HCT116 (cell line): ENCODE measurements around the gene C8A. TPM values are rescaled to one million over a fixed set of nuclear protein-coding genes. Genes with fewer than 3 reads are reported as not detected.

Experiments used
- ATAC-seq: fragments of 200-7000 bp; cut with Tn5 transposase; 2 replicates; pipeline ENCODE4 v1.9.1; 2020; ENCODE audit warnings: mild to moderate bottlenecking, moderate library complexity
- BruUV-seq: library from RNA; stranded (reverse); fragments of 400-500 nt; replicated peaks from 2 replicates; lab custom pipeline; 2021; lab: Mats Ljungman, UMichigan
- CTCF ChIA-PET: fragments of 300-600 bp; sonication (Branson Sonifier 250); formaldehyde crosslinking; loops from one replicate; lab custom pipeline; 2021; ENCODE audit warnings: antibody characterized with exemption; lab: Charles Lee
- POLR2A ChIA-PET: fragments of 300-600, 350-600 bp; sonication (Branson Sonifier 250); formaldehyde crosslinking; loops from one replicate; lab custom pipeline; 2021; ENCODE audit warnings: antibody characterized with exemption; lab: Charles Lee
- RAD21 ChIA-PET, 2 experiments: fragments of 300-600 bp; sonication (Branson Sonifier 250); formaldehyde crosslinking; loops; one replicate each; lab custom pipeline; 2023; ENCODE audit warnings: low total read pairs in 2 of 2; ENCODE audit not compliant: uncharacterized antibody in 2 of 2, unreplicated experiment in 2 of 2, low non-redundant PET in 1 of 2; lab: Charles Lee
- DNase-seq: peaks from one replicate; pipeline ENCODE4 v3.0.0-alpha.2; 2010; ENCODE audit warnings: low read depth, low spot score
- H2AFZ ChIP-seq: fragments of 200-600 bp; shearing (Covaris generic), sonication (generic); 2 replicates; pipeline ENCODE4 v1.6.1; 2017; ENCODE audit warnings: low read depth, mixed run types, mixed read lengths, antibody characterized with exemption, low read length; ENCODE audit not compliant: poor library complexity, severe bottlenecking
- H3K27ac ChIP-seq: 2 replicates; pipeline ENCODE4 v1.5.1; 2012; ENCODE audit warnings: low read depth, low read length
- H3K27me3 ChIP-seq: fragments of 200-600 bp; sonication (generic); 2 replicates; pipeline ENCODE4 v1.6.1; 2016; ENCODE audit warnings: mixed run types, low read length, mixed read lengths; ENCODE audit not compliant: insufficient read depth
- H3K36me3 ChIP-seq, 2 experiments: fragments of 200-500 bp in 1 of 2; fragments of 200-600 bp in 1 of 2; sonication (Bioruptor generic) in 1 of 2; sonication (generic) in 1 of 2; 2 replicates each; pipeline versions ENCODE4 v1.5.1 to v1.6.1; 2014 to 2016; ENCODE audit warnings: low read length in 2 of 2, inconsistent platforms in 1 of 2, mixed read lengths in 1 of 2, mixed run types in 1 of 2; ENCODE audit not compliant: insufficient read depth in 2 of 2, control insufficient read depth in 1 of 2
- H3K4me1 ChIP-seq, 2 experiments: fragments of 200-600 bp in 1 of 2; sonication (generic) in 1 of 2; 2 replicates each; pipeline versions ENCODE4 v1.5.1 to v1.6.1; 2012 to 2017; ENCODE audit warnings: low read length in 2 of 2, inconsistent platforms in 1 of 2, mild to moderate bottlenecking in 1 of 2, mixed read lengths in 1 of 2, mixed run types in 1 of 2, moderate library complexity in 1 of 2; ENCODE audit not compliant: insufficient read depth in 2 of 2, control insufficient read depth in 1 of 2
- H3K4me2 ChIP-seq: fragments of 200-600 bp; sonication (generic); 2 replicates; pipeline ENCODE4 v1.6.1; 2017; ENCODE audit warnings: mixed run types, low read length, mixed read lengths
- H3K4me3 ChIP-seq, 2 experiments: fragments of 200-600 bp in 1 of 2; sonication (generic) in 1 of 2; replicated peaks in 1 of 2; 2 replicates each; pipeline ENCODE4 v1.5.1; 2011 to 2016; ENCODE audit warnings: low read length in 2 of 2, control low read depth in 1 of 2, low read depth in 1 of 2, mild to moderate bottlenecking in 1 of 2, mixed read lengths in 1 of 2, mixed run types in 1 of 2
- H3K79me2 ChIP-seq: fragments of 200-600 bp; sonication (generic); 2 replicates; pipeline ENCODE4 v1.6.1; 2017; ENCODE audit warnings: mild to moderate bottlenecking, mixed run types, low read length, moderate library complexity, mixed read lengths; ENCODE audit not compliant: insufficient read depth
- H3K9ac ChIP-seq: fragments of 200-600 bp; sonication (generic); 2 replicates; pipeline ENCODE4 v1.6.1; 2016; ENCODE audit warnings: low read length, mixed read lengths
- H3K9me2 ChIP-seq: fragments of 200-600 bp; sonication (generic), shearing (Covaris generic); 2 replicates; pipeline ENCODE4 v1.6.1; 2017; ENCODE audit warnings: mixed run types, mild to moderate bottlenecking, moderate library complexity; ENCODE audit not compliant: insufficient read depth
- H3K9me3 ChIP-seq, 2 experiments: fragments of 200-500 bp in 1 of 2; fragments of 200-600 bp in 1 of 2; sonication (Bioruptor generic) in 1 of 2; sonication (generic) in 1 of 2; 2 replicates each; pipeline ENCODE4 v1.6.1; 2014 to 2017; ENCODE audit warnings: low read length in 2 of 2, mixed read lengths in 2 of 2, inconsistent platforms in 1 of 2, low read depth in 1 of 2, mild to moderate bottlenecking in 1 of 2, mixed run types in 1 of 2, moderate library complexity in 1 of 2; ENCODE audit not compliant: control insufficient read depth in 1 of 2, insufficient read depth in 1 of 2
- H4K20me1 ChIP-seq: fragments of 200-600 bp; sonication (generic), shearing (Covaris generic); 2 replicates; pipeline ENCODE4 v1.6.1; 2017; ENCODE audit warnings: mixed run types, mild to moderate bottlenecking, moderate library complexity; ENCODE audit not compliant: insufficient read depth
- CEBPB ChIP-seq: IDR thresholded peaks from 2 replicates; pipeline ENCODE4 v1.6.1; 2012; ENCODE audit warnings: low read depth
- CTCF ChIP-seq, 3 experiments: fragments of 200-600 bp in 1 of 3; sonication (generic) in 1 of 3; IDR thresholded peaks in 2 of 3; conservative IDR thresholded peaks in 1 of 3; 2 replicates each; pipeline ENCODE4 v1.5.1; 2012 to 2017; ENCODE audit warnings: low read depth in 2 of 3, low read length in 2 of 3, antibody characterized with exemption in 1 of 3, borderline replicate concordance in 1 of 3, control low read depth in 1 of 3, mild to moderate bottlenecking in 1 of 3, mixed read lengths in 1 of 3, mixed run types in 1 of 3, moderate library complexity in 1 of 3; ENCODE audit not compliant: insufficient read depth in 1 of 3
- EGR1 ChIP-seq: IDR thresholded peaks from 2 replicates; pipeline ENCODE4 v1.6.1; 2012; ENCODE audit warnings: low read depth
- ELF1 ChIP-seq: IDR thresholded peaks from 2 replicates; pipeline ENCODE4 v1.6.1; 2012; ENCODE audit warnings: low read depth, borderline replicate concordance
- EZH2 ChIP-seq: fragments of 200-600 bp; sonication (generic); IDR thresholded peaks from 2 replicates; pipeline ENCODE4 v1.6.1; 2017; ENCODE audit warnings: antibody characterized with exemption, mixed run types
- EZH2phosphoT487 ChIP-seq: fragments of 200-600 bp; IDR thresholded peaks from 2 replicates; pipeline ENCODE4 v1.6.1; 2018; ENCODE audit warnings: antibody characterized with exemption, borderline replicate concordance
- FOSL1 ChIP-seq: IDR thresholded peaks from 2 replicates; pipeline ENCODE4 v1.6.1; 2012; ENCODE audit warnings: low read depth
- MAX ChIP-seq: IDR thresholded peaks from 2 replicates; pipeline ENCODE4 v1.6.1; 2012
- POLR2A ChIP-seq: IDR thresholded peaks from 2 replicates; pipeline ENCODE4 v1.7.0; 2011; ENCODE audit warnings: borderline replicate concordance; ENCODE audit not compliant: insufficient read depth, insufficient read length; ENCODE audit errors: extremely low read depth
- POLR2AphosphoS5 ChIP-seq: IDR thresholded peaks from 2 replicates; pipeline ENCODE4 v1.6.1; 2011; ENCODE audit warnings: mild to moderate bottlenecking, low read depth, low read length, moderate library complexity
- REST ChIP-seq: IDR thresholded peaks from 2 replicates; pipeline ENCODE4 v1.6.1; 2012; ENCODE audit warnings: low read depth
- SIN3A ChIP-seq: IDR thresholded peaks from 2 replicates; pipeline ENCODE4 v1.6.1; 2012; ENCODE audit warnings: low read depth
- SP1 ChIP-seq: IDR thresholded peaks from 2 replicates; pipeline ENCODE4 v1.6.1; 2012; ENCODE audit warnings: low read depth
- SRF ChIP-seq: IDR thresholded peaks from 2 replicates; pipeline ENCODE4 v1.6.1; 2012; ENCODE audit warnings: low read depth
- TCF7L2 ChIP-seq: IDR thresholded peaks from 2 replicates; pipeline ENCODE4 v1.7.0; 2011; ENCODE audit warnings: borderline replicate concordance, inconsistent platforms; ENCODE audit not compliant: insufficient read depth, insufficient read length; ENCODE audit errors: extremely low read depth
- YY1 ChIP-seq: IDR thresholded peaks from 2 replicates; pipeline ENCODE4 v1.6.1; 2011; ENCODE audit warnings: low read length, low read depth, moderate library complexity, mild to moderate bottlenecking; ENCODE audit not compliant: insufficient replicate concordance; ENCODE audit errors: extremely low read depth
- ZBTB33 ChIP-seq: IDR thresholded peaks from 2 replicates; pipeline ENCODE4 v1.6.1; 2011; ENCODE audit warnings: mild to moderate bottlenecking, low read length, moderate library complexity; ENCODE audit not compliant: insufficient replicate concordance; ENCODE audit errors: extremely low read depth
- ZFX ChIP-seq: fragments of 450-650 bp; IDR thresholded peaks from 2 replicates; pipeline ENCODE4 v1.6.1; 2017
- intact Hi-C: fragments of 100-400 bp; cut with micrococcal nuclease; formaldehyde crosslinking; loops from 2 replicates; pipeline ENCODE4 v1.10.0; 2022
- total RNA-seq: library from RNA; stranded (reverse); gene quantifications from one replicate; pipeline ENCODE4 v1.2.1, GENCODE V29; 2021; ENCODE audit not compliant: unreplicated experiment

Gene C8A
- total RNA-seq, 1 experiment from 2014 or later: 0.10 TPM

- ATAC-seq (no peak), DNase-seq (no peak)
- Histone ChIP-seq H3K4me1 (no peaks in the 10 kb centered on the region), H3K4me3 (no peak overlapping the region), H3K36me3 (no peaks in the 10 kb centered on the region), H2AFZ (no peak overlapping the region), H3K9ac (no peak overlapping the region), H3K9me2 (no peaks in the 10 kb centered on the region), H4K20me1 (no peaks in the 10 kb centered on the region), H3K27me3 (peaks cover 18% of the 10 kb centered on the region), H3K9me3 (no peaks in the 10 kb centered on the region), H3K27ac (no peak overlapping the region), H3K4me2 (no peak overlapping the region), H3K79me2 (no peaks in the 10 kb centered on the region)
- no peak for TF ChIP-seq MAX
- TF ChIP-seq CTCF (IDR thresholded peaks at IDR 0.05 in 2 of 3, conservative IDR thresholded peaks at IDR 0.05 in 1 of 3; ENCODE audit: borderline replicate concordance in 1 of 3, insufficient read depth in 1 of 3, low read depth in 2 of 3, low read length in 2 of 3): no peak
- no peak for TF ChIP-seq EGR1
- no peak for TF ChIP-seq SRF
- TF ChIP-seq POLR2A: no peak
- no peak for TF ChIP-seq EZH2phosphoT487
- TF ChIP-seq SIN3A: no peak
- no peak for TF ChIP-seq ELF1
- TF ChIP-seq ZBTB33: no peak
- TF ChIP-seq EZH2: no peak
- TF ChIP-seq REST: no peak
- TF ChIP-seq TCF7L2: no peak
- no peak for TF ChIP-seq POLR2AphosphoS5
- no peak for TF ChIP-seq FOSL1
- TF ChIP-seq CEBPB: no peak
- TF ChIP-seq ZFX: no peak
- TF ChIP-seq YY1: no peak
- TF ChIP-seq SP1: no peak
- BruUV-seq: no TSS peak
- ChIA-PET CTCF (no interaction called here), RAD21 (no interaction called here), POLR2A (no interaction called here)
- intact Hi-C loops: no loop called here
Observed at GRCh38 chr1:56808410-56808809, 46.2 kb upstream of the C8A start.
